H4 (cell line): Measurements from ENCODE around the gene AUNIP. TPM values are rescaled to one million over a fixed set of nuclear protein-coding genes. Genes with fewer than 3 reads are reported as not detected.

ENCODE experiments used
- DNase-seq: peaks from one replicate; pipeline ENCODE4 v3.0.0-alpha.2; 2015; ENCODE audit warnings: low spot score
- total RNA-seq: library from RNA; depleted of rRNA; stranded (reverse); fragments of >200 nt; shearing (Covaris generic); gene quantifications from 2 replicates; pipeline ENCODE4 v1.2.3, GENCODE V29; 2014

AUNIP gene
- total RNA-seq, 1 experiment from 2014 or later: 8.7 TPM

DNA sequence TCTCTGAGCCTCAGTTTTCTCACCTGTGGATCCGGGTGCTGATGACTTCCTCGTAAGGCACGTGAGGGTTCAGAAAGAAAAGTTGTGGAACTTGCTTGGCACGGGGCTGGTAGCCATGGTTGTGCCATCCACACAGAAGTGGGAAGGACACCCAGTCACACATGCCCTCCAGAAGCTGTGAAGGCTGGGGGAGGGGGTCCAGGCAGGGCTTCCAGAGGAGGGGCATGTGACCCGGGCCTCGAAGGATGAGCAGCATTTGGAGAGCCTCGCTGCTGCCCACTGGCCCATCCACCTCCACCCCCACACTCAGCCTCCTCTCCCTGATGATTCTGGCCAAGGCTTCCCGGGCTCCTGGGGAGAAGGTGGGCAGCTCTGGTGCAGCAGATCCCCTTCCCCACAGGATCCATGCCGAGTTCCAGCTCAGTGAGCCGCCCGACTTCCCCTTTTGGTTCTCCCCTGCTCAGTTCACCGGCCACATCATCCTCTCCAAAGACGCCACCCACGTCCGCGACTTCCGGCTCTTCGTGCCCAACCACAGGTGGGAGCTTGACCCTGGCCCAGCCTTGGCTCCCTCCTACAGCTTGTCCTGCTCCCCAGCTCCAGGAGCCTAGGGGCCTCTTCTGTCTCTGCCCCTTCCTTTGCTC, 49.9 kb downstream of the AUNIP start:
- no peak for DNase-seq

DNA sequence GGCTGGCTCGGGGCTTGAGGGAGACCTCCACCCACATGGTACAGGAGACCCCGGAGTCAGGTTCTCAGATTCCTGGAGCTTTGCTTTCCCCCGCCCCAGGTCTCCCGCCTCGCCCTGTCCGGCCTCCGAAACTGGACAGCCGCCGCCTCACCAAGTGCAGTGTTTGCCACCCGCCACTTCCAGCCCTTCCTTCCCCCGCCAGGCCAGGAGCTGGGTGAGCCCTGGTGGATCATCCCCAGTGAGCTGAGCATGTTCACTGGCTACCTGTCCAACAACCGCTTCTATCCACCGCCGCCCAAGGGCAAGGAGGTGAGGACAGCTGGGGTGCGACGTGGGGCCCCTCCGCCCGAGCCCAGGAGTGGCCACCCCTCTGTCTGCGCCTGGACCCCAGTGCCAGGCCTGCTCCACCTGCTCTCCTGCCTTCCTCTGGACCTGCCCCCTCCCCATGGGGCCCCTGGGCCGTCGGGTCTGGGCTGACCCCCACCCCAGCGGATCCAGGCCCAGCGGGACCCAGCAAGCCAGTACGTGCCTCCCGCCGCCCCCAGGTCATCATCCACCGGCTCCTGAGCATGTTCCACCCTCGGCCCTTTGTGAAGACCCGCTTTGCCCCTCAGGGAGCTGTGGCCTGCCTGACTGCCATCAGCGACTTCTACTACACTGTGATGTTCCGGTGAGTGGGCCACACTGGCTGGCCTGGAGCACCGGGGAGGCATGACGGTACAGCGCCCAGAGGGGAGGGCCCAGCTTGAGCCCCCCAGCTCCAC, 50.6 kb downstream of the AUNIP start:
- no peak for DNase-seq

DNA sequence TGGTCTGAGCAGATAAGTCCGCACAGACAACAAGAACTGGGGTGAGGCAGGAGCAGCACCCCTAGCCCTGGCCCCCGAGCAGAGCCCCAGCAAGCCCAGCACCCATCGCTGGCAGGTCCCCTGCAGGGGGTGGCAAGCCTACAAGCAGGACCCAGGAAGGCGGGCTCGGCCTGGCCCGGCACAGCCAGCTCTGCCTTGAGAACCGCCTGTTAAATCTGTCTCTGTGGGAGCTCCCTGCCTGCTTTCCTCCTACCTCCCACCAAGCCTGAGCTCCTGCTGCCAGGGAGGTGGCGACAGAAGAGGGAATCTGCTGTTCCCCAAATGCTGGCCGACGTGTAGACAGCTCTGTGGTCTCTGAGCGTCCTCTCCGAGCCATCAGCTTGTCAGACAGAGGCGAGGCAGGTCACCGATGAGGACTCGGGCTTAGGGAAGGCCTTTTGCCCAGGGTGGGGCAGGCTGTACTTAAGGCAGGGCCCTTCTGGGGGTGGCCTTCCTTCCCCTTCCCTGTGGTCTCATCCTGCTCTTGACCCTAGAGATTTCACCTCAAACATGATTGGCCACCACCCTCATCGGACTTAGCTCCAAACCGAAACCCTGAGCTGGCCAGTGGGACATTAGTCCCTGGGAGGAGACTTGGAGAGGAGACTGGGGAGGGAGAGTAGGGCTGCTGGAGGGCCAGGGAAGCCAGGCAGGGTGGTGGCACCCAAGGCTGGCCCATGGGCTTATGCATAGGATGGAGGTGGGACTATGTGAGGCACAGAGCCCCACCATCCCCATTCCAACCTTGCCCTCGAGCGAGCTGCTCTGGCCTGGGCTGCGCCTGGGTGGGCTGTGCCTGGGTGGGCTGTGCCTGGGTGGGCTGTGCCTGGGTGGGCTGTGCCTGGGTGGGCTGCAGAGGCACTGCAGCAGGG, 51.5 kb downstream of the AUNIP start:
- DNase-seq: no peak

DNA sequence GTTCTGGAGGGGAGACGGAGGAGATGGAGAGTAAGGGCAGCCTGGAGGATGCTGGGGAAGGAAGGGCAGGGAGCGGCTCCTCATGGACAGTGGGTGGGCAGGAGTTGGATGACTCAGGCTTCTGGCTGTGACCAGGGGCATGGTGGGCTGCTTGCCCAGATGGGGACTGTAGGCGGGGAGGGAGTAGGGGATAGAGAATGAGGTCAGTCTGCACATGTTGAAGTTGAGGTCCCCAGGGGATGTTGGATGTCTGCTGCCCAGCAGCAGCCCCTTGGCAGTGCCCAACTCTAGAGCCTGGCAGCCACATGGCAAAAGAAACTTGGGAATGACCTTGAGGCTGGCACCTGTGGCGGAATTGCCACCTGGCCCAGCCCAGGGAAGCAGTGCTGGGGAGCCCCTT, 52.8 kb downstream of the AUNIP start:
- DNase-seq: no peak

DNA sequence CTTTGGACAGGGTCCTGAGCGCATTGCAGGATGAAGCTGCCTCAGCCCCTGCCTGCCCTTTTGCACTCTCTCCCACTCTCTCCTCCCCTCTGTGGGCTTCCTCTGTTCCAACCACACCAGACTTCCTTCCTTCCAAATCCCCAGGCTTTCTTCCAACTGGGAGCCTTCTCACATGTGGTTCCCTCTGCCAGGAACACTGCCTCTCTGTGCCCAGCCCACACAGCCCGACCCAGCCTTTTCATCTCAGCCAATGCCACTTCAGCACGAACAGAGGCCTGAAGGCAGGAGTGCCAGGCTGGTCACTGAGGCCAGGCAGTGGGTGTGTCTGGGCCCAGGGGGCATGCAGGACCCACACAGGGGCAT, 53.4 kb downstream of the AUNIP start:
- no peak for DNase-seq

DNA sequence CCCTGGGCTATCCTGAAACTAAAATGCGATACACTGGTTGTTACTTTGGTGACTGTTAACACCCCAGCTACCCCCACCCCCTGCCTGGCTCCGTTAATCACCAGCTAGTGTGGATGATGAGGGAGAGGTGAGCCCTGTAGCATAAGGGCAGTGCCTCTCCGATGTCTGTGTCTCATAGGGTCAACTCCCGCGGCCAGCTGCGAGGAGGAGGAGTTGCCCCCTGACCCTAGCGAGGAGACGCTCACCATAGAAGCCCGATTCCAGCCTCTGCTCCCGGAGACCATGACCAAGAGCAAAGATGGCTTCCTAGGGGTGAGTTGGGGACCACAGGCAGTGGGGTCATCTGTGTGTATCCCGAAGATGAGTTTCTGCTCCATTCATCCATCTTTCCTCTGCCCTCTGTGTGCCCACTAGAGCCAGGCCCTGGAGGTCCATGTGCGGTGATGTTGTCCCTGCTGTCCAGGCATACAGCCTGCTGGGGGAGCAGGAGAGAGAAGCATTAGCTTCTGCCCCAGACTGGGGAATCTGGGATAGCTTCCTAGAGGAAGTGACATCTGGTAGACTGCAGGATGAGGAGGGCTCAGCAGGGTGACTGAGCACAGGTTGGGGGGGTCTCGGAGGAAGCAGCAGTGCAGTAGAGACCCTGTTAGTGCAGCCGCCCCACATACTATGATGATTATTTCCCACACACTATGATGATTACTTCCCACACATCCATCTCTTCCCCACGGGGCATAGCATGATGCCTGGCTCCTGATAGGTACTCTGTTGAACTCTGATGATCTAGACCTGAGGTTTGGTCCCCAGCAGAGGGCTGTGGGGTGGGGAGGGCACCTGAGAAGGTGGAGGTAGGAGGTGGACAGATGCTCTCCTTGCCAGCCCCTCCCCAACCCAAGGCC, 54.0 kb downstream of the AUNIP start:
- no peak for DNase-seq

DNA sequence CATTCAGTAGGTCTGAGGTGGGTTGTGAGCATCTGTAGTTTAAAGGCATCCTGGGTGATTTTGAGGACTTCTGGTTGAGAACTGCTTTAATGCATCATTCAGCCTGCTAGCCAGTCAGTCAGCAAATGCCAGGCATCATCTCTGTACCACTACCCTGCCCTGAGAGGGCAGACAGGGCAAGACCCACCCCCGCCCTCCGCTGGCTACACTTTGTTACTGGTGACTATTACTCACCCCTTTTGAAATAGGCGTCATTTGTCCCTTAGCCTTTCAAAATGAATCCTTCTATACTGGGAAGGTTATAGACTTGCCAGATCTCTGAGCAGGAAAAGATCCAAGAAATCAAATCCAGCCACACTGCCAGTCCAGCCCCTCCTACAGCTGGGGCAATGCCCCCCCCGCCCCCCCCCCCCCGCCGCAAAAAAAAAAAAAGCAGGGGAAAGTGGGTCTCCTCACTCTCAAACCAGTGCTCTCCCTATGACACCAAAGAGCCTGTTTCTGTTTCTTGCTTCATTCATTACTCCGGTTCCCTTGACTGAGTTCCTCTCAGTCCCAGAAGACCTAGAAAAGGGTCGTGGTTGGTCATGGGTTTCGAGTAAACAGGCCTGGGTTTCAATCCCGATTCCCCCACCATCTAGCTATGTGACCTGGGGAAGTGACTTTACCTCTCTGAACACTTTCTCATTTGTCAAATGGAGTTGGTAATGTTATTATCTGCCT, 54.9 kb downstream of the AUNIP start:
- no peak for DNase-seq

DNA sequence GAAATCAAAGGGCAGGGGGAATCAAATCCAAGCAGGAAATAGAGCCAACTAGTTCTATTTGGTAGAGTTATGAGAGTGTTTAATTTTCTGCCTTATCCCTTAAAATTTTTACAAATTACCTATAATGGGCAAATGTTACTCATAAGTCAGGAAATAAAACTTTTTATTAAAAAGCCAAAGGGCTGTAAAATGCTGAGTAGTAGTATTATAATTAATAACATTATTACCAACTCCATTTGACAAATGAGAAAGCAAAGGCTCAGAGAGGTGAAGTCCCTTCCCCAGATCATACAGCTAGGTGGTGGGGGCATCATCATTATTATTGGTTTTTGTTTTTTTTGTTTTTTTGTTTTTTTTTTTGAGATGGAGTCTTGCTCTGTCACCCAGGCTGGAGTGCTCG, 55.9 kb downstream of the AUNIP start:
- no peak for DNase-seq

DNA sequence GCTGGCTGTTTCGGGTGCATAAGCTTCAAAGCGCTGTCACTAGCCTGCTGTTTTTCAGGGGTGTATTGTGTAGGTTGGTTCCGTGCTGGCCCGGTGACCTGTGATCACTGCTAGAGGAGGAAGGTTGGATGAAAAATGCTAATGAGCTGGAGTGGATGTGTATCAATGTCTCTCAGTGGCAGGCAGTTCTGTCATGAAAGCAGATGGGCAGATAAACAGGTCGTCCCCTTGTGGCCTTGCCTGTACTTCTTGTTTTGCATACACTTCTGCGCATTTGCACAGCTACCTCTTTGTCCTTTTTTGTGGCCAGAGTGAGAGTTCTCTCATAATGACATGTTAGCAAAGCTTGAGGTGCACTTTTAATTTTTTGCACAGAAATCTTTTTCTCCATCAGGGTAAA, 56.3 kb downstream of the AUNIP start:
- DNase-seq: no peak

DNA sequence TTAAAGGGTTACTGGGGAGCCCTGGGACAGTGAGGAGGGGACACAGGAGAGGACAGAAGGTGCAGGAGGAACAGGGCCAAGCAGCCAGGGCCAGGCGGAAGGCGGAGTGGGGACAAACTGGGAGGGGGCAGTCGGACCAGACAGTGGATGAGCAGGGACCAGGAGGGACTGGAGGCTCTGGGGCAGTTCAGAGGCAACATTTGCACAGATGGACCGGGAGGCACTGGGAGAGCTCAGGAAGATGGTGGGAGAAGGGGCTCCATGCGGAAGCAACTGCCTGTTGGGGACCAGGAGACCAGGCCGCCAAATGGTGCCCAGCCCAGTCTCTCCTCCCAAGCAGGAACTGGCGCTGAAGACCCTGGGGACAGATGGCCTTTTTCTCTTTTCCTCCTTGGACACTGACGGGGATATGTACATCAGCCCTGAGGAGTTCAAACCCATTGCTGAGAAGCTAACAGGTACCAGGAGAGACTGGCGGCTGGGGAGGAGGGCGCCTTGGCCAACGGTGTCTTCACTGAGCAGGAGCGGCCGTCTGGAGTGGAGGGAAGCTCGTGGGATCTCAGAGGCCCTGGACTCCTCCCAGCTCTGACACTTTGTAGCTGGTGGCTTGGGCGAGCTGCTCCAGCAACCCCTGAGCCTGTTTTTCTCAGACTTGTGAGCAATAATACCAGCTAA, 58.4 kb downstream of the AUNIP start:
- DNase-seq: no peak

DNA sequence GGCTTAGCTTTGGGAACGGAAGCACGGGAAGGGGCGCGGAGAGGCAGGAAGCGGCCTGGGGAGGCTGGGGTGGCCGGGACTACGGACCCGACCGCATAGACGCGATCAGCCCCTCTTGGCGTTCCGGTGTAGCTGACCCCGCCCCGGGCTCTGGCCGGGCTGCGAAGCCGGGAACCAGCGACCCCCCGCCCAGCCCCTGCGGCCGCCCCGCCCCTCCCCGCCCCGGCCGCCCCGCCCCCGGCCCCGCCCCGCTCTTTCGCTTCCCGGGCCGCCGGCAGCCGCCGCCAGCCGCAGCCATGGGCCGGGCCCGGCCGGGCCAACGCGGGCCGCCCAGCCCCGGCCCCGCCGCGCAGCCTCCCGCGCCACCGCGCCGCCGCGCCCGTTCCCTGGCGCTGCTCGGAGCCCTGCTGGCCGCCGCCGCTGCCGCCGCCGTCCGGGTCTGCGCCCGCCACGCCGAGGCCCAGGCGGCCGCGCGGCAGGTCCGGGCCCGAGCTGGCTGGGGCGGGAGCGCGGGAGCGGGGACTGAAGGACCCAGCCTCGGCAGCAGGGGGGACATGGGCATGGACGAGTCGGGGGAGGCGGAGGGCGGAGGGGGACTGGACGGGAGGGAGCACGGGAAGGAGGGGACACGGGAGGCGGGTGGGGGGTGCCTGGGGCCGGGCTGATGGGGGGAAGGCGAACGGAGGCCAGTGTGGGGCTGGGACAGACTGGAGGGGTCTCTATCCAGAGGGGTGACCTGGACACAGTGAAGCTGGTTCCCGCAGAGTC, 59.1 kb downstream of the AUNIP start, which contains the start of gene SELENON:
SELENON (plus strand) TSS at position 259 of the 768 bp plus-strand sequence; CDS start at position 297, 38 bp downstream.
- DNase-seq: no peak

DNA sequence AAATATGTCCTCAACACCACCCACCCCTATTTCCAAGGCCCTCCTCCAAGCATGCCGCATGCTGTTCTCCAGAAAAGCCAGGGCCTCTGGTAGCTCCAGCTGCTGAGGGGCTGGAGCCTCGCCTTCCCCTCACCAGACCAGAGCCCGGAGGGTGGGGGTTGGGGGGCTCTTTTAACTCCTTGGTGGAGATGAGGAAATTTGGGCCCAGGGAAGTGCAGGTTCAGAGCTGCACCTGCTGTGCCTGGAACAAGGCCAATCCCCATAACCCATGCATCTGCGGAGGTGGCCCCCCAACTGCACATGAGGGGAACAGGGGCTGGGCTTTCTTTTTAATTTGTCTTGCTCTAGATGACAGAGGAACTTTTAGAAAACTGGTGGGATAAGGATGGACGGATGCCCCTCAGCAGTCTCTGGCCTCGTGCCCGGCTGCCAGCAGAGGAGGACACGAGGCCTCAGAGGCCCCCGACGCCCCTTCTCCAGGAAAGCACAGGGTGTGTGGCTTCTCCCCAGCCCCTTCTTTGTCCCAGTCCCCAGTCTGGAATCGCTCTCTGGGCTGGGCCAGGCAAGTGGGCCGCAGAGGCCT, 59.8 kb downstream of the AUNIP start:
- DNase-seq: no peak

DNA sequence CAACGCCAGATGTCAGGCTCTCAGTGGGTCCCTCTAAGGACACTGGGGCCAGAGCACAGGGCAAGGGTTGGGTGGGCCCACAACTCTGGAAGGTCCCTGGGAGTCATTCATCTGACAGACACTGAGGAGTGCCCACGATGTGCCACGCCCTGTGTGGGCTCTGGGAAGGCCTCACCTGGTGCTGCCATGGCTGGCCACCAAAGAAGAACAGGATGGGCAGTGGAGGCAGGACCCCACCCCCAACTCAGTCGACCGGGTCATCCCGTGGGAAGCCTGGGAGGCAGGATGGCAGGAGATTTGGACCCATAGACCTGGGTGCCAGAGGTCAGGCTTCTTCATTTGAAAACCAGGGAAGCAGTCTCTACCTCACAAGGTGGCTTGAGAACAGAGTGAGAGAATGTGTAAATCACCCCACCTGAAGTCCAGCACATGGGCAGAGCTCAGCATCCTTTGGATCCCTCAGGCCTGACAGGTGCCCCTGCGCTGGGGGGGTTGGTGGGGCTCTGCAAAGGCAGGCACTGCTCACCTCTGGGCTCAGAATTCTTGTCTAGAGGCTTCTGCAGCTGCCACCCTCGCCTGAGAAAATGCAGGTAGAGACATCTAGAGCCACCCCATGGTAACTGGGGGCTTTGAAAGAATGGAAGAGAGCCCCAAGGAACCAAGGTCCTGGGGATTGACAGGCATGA, 60.4 kb downstream of the AUNIP start:
- DNase-seq: no peak

DNA sequence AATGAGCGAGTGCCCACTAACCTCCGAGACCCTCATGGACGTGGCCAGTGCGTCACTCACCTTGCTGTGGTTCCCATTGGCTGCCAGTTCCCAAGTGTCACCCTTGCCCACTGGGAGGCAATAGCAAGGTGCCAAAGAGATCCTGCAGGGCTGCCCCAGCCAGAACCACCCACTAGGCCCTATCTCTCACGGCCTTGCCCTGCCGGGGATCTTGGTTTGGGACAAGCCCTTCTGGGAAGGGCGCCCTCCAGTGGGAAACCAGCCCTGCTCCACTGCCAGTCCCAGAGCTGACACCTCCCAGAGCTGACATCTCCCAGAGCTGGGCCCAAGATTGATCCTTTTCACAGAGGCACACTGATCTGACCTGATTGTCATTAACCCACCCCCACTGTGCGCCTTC, 61.3 kb downstream of the AUNIP start:
- DNase-seq: no peak

DNA sequence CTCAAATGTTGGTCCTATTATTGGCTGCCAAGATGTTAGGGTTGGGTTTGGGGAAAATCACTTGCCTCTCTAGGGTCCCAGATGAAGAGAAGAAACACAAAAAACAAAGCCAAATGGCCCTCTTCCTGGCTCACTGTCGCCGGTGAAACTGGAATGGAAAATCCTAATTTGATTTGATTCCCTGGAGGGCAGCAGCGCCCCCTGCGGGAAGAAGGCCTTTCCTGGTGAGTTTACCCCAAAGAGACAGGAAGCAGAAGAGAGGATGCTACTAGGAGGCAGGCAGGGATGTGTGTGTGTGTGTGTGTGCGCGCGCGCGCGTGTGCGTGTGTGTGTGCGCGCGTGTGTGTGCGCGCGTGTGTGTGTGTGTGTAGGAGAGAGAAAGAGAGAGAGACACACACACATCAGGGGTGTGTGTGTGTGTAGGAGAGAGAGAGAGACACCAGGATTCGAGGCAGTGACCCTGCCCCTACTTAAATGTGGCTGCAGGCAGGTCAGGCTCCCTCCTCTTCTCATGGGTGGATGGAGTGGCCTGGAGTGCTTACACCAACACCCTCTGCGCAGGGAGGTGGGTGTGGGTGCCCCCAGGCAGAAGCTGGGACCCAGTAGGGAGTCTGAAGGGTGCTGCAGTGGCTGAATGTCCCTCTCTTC, 62.3 kb downstream of the AUNIP start:
- DNase-seq: peak; percentile 67

DNA sequence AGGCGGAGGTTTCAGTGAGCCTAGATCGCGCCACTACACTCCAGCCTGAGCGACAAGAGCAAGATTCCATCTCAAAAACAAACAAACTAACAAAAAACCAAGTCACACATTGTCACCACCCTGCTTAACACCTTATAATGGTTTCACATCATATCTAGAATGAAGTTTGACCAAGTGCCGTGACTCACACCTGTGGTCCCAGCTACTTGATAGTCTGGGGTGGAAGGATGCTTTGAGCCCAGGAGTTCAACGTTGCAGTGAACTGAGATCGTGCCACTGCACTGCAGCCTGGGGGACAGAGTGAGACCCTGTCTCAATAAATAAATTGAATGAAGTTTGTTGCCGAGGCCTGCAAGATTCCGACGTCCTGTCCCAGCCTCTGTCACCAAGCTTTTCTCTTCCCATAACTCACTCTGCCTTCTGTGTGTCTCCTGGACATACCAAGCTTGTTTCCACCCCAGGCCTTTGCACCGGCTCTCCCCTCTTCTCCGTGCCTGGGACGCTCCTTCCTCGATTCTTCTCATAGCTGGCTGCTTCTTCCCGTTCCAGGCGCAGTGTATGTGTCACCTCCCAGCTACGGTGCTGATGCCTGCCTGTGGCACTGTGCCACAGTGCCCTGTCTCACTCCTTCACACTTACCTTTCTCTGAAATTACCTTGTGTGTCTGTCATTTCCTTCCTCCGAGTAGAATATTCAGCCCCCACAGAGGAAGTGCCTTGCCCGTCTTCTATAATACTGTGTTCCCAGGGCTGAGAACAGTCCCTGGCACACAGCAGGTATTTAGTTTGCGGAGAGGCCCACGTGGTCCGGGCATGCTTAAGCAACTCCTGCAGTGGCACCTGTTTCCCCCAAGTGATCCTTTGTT, 63.1 kb downstream of the AUNIP start:
- DNase-seq: no peak

DNA sequence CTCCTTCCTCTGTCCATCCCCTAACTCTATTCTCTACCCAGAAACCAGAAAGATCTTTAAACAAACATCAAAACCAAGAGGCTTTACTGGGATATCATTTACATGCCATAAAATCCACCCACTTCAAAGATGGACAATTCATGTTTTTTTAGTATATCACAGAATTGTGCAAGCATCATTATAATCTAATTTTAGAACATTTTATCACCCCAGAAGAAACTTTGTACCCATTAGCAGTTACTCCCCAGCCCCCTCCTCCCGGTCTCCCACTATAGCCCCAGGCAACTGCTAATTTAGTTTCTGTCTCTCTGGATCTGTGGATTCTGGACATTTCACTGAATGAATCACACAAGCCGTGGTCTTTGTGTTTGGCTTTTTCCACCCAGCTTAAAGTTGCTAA, 64.0 kb downstream of the AUNIP start:
- no peak for DNase-seq
